GM19043 (cell line): Measurements from ENCODE around the gene FNBP1L.
"Not testable (repeated sequence)": the region's sequence is repeated elsewhere in the genome, so short reads cannot be mapped to it uniquely, and the experiment has no call there.

Experiments used
- ATAC-seq: cut with Tn5 transposase; IDR thresholded peaks from one replicate; pipeline ENCODE4 v1.9.1; 2021; ENCODE audit warnings: low read depth; ENCODE audit not compliant: unreplicated experiment

Gene FNBP1L

GRCh38 chr1:93481899-93482298 lies 34.0 kb downstream of the FNBP1L start:
- not testable (repeated sequence) for ATAC-seq

DNA sequence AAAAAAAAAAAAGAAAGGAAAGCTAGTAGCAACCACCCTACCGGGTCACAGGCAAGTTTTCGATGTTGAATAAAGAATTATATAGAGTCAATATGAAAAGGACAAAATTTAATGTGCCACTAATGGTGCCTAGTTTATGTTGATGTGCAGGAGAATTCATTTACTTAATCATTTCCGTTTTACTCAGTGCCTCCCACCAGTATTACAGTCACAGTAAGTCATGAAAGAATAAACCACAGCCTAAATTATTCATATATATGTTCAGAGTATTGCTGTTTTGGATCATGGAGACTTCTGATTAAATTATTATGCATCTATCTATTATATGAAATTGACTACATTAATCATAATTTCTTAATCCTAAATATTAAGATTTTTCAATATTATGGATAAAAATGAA lies 35.3 kb downstream of the FNBP1L start:
- ATAC-seq, result no peak

DNA sequence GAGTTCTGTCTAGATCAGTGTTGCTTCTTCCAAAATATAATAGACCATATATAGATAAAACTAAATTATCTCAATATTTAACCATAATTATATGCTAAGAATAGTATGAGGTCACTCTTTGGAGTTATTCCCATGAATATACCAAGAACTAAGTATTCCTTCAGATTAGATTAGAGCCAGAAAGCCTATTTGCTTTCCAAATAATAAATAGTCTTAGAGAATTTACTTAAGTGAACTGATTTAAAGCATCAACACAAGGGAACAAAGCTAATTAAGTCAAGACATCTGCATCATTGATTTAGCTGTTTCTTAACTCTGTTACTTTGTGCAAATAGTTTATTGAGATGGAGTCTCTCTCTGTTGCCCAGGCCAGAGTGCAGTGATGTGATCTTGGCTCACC lies 35.7 kb downstream of the FNBP1L start:
- no peak for ATAC-seq

- no peak for ATAC-seq
Observed at GRCh38 chr1:93488207-93488606, 40.3 kb downstream of the FNBP1L start.

DNA sequence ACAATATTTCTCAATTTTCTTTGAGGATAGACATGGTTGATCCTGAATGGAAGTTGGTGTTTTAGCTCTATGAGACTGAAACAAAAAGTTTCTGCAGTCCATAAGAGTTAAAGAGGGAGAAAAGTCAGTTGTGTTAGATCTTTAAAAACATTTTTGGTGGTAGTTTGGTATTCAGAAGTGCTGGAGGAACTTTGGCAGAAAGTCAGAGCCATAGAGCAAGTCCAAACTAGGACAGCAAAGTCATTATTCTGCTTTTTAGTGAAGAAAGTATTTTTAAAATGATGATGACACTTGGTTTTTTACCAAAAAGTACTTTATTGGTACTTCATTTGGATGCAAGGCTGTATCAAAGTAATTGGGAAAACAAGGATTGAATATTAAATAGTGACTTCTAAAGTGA lies 41.8 kb downstream of the FNBP1L start:
- ATAC-seq, result no peak

GRCh38 chr1:93490357-93490756 lies 42.4 kb downstream of the FNBP1L start:
- no peak for ATAC-seq

- ATAC-seq, result no peak
Observed at GRCh38 chr1:93495911-93496310, 48.0 kb downstream of the FNBP1L start.

GRCh38 chr1:93496520-93496919 lies 48.6 kb downstream of the FNBP1L start:
- ATAC-seq, result no peak

DNA sequence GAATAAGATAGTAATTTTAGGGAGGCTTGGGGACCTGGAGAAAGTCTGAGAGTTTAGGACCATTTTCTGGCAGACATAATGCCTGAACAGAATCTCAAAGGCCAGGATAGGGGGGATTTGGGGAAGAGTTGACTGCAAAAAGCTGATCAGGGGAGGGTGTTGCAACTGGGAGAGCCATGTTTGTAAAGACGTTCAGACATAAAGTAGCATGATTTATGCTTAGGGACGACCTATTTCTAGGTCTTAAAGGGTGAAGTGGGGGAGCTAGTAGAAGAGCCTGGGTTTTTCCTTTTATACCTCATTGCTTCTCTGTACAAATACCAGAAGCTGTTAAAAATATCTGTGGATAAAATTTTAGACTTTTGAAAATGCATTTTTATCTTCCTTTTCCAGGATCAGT lies 51.2 kb downstream of the FNBP1L start:
- ATAC-seq, result no peak

DNA sequence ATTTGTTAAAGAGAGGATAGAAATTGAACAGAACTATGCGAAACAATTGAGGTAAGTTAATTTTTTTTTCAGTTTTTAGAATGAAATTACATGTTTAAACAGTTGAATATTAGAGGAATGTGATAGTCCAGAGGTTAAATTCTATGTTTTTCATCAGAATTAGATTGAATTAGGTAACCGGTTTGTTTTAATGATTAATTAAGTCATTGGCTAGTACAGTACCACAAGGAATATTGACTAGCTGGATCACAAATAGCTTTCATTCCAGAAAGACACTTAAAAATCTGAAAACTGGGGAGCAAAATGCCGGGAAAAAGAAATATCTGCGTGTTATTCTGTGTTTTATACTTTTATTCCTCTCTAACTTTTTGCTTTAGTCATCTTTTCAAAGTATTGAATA lies 51.6 kb downstream of the FNBP1L start:
- ATAC-seq, result no peak

DNA sequence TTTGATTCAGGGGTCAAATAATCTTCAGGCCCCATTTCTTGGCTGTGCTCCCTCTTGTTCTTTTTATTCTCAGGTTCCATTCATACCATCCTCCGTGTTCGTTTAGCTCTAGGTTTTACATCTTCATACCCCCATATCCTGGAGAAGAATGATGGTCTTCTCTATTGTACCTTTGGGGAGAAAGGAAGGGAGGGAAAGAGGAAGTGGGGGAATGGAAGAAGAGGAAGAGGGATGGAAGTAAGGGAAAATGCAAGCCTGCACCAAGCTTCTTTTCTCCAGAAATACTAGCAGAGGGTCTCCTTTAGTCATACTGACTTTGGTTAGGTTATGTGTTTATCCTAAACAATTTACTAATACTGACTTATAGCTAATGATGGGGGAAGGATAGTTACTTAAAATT lies 52.4 kb downstream of the FNBP1L start:
- no peak for ATAC-seq

GRCh38 chr1:93501399-93501798 lies 53.5 kb downstream of the FNBP1L start:
- ATAC-seq, result no peak

GRCh38 chr1:93501829-93502369 lies 54.0 kb downstream of the FNBP1L start:
- ATAC-seq, result no peak

GRCh38 chr1:93502571-93502970 lies 54.7 kb downstream of the FNBP1L start:
- ATAC-seq, result no peak

GRCh38 chr1:93503163-93503562 lies 55.2 kb downstream of the FNBP1L start:
- no peak for ATAC-seq

GRCh38 chr1:93503816-93504215 lies 55.9 kb downstream of the FNBP1L start:
- ATAC-seq, result no peak

DNA sequence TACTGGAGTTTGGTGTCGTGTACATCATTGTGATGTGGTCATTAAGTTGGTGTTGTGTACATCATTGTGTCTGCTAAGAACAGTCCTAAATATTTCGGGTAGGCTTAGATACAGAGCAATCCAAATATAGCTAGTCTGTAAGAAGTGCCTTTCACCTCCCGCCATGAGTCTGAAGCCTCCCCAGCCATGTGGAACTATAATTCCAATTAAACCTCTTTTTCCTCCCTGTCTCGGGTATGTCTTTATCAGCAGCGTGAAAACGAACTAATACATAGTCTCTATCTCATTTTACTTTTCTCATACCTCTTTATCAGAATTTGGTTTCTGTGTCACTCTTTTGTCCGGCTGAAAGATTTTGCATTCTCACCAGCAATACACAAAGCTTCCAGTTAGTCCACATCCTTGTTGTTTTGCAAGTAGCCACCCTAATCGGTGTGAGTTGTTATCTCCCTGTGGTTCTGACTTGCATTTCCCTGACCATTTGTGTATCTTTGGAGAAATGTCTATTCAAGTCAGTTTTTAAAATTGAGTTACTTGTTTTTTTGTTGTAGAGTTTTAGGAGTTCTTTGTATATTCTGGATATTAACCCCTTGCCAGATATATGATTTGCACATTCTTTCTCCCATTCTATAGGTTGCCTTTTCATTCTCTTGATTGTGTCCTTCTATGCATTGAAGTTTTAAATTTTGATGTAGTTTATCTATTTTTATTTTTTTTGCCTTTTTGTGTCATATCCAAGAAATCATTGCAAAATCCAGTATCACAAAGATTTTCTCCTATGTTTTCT lies 56.5 kb downstream of the FNBP1L start:
- ATAC-seq, result no peak

DNA sequence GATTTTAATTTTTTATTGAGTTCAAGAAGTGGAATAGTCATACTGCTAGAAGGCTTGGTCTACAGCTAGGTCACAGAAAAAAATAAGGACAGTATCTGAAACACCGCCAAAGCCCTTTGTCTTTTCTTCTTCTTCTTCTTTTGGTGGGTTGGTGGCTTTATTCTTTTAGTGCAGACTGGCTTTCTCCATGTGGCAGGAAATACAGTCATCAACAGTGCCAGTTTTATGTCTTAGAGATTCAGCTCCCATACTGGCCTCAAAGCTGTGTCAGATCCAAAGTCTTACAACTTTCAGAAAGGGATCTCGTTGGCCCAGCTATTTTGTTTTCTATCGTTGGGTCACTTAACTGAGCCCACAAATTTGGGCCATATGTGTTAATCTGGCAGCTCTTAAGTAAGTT lies 58.2 kb downstream of the FNBP1L start:
- no peak for ATAC-seq

- ATAC-seq, result no peak
Observed at GRCh38 chr1:93516164-93516563, 68.2 kb downstream of the FNBP1L start.

DNA sequence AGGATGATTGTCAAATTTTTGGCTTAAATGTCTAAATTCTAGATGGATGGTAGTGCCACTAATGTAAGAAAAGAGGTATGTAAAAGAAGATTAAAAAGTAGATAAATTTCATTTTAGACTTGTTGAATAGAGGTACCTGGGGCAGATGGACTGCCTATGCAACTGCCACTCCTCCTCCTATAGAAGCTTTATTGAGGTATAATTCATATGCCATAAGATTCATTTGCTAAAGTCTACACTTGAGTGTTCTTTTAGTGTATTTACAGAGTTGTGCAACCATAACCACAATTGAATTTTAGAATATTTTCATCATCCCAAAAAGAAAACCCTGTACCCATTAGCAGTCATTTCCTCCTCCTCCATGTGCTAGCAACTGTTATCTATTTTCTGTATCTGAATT lies 70.6 kb downstream of the FNBP1L start:
- no peak for ATAC-seq

DNA sequence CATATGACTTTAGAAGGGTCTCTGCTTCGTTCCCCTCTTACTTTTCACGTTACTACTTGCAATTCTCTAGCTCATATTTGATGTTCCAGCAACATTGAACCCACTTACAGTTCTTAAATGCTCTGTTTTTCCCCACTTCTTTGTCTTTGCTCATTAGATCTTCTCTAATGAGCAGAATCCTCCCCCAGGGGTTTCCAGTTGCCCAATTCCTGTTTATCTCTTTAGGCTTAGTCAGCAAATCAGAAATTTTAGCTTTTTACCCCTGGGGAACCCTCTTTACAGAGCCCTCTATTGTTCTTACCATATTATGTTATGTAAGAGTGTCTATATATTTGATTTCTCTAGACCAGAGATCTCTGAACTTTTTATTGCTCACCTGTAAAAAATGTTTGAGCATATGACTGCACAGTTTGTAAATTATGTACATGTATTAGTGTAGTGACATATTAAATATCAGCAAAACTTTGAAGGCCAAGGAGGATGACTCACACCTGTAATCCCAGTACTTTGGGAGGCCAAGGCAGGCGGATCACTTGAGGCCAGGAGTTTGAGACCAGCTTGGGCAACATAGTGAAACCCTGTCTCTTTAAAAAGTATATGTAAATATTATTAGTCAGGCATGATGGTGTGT lies 71.4 kb downstream of the FNBP1L start:
- no peak for ATAC-seq

GRCh38 chr1:93521618-93522017 lies 73.7 kb downstream of the FNBP1L start:
- no peak for ATAC-seq
